ENCODE results near the gene ASCC3.
"Not testable (repeated sequence)": the region's sequence is repeated elsewhere in the genome, so short reads cannot be mapped to it uniquely, and the experiment has no call there.

ASCC3 gene

GRCh38 chr6:100806296-100806695, 74.8 kb downstream of the ASCC3 start:
- no peak for DNase-seq (ENCODE audit: low read depth)

- DNase-seq (ENCODE audit: low read depth): no peak
Observed at GRCh38 chr6:100803264-100804045, 77.7 kb downstream of the ASCC3 start.

- DNase-seq (ENCODE audit: low read depth): no peak
Observed at GRCh38 chr6:100801036-100801435, 80.1 kb downstream of the ASCC3 start.

- DNase-seq (ENCODE audit: low read depth): no peak
Observed at GRCh38 chr6:100796049-100796823, 84.9 kb downstream of the ASCC3 start.

GRCh38 chr6:100790084-100790483, 91.0 kb downstream of the ASCC3 start:
- no peak for DNase-seq (ENCODE audit: low read depth)

- no peak for DNase-seq (ENCODE audit: low read depth)
Observed at GRCh38 chr6:100785982-100786381, 95.1 kb downstream of the ASCC3 start.

GRCh38 chr6:100780648-100781047, 100.5 kb downstream of the ASCC3 start:
- no peak for DNase-seq (ENCODE audit: low read depth)

GRCh38 chr6:100775667-100776066, 105.5 kb downstream of the ASCC3 start:
- DNase-seq (ENCODE audit: low read depth): no peak

GRCh38 chr6:100774681-100775080, 106.4 kb downstream of the ASCC3 start:
- peak; percentile 30 for DNase-seq (ENCODE audit: low read depth)

- no peak for DNase-seq (ENCODE audit: low read depth)
Observed at GRCh38 chr6:100768816-100769351, 112.2 kb downstream of the ASCC3 start.

- DNase-seq (ENCODE audit: low read depth): no peak
Observed at GRCh38 chr6:100763617-100764241, 117.4 kb downstream of the ASCC3 start.

GRCh38 chr6:100761841-100762240, 119.3 kb downstream of the ASCC3 start:
- no peak for DNase-seq (ENCODE audit: low read depth)

GRCh38 chr6:100758386-100758785, 122.7 kb downstream of the ASCC3 start:
- DNase-seq (ENCODE audit: low read depth): not testable (repeated sequence)

- DNase-seq (ENCODE audit: low read depth): no peak
Observed at GRCh38 chr6:100753421-100753820, 127.7 kb downstream of the ASCC3 start.

GRCh38 chr6:100751590-100751989, 129.5 kb downstream of the ASCC3 start:
- no peak for DNase-seq (ENCODE audit: low read depth)

- no peak for DNase-seq (ENCODE audit: low read depth)
Observed at GRCh38 chr6:100745419-100746041, 135.6 kb downstream of the ASCC3 start.

- no peak for DNase-seq (ENCODE audit: low read depth)
Observed at GRCh38 chr6:100740439-100740838, 140.7 kb downstream of the ASCC3 start.

- DNase-seq (ENCODE audit: low read depth): not testable (repeated sequence)
Observed at GRCh38 chr6:100737720-100738119, 143.4 kb downstream of the ASCC3 start.

GRCh38 chr6:100731411-100731810, 149.7 kb downstream of the ASCC3 start:
- no peak for DNase-seq (ENCODE audit: low read depth)

- DNase-seq (ENCODE audit: low read depth): no peak
Observed at GRCh38 chr6:100730001-100730980, 150.8 kb downstream of the ASCC3 start.

GRCh38 chr6:100726666-100727065, 154.5 kb downstream of the ASCC3 start:
- DNase-seq (ENCODE audit: low read depth): peak; percentile 27
